Endothelial cell of umbilical vein (primary cell): Measurements from ENCODE around the gene RPS19. TPM values are rescaled to one million over a fixed set of nuclear protein-coding genes. Genes with fewer than 3 reads are reported as not detected.

Experiments used
- BruUV-seq: library from RNA; stranded (reverse); fragments of 400-500 nt; replicated peaks from 2 replicates; lab custom pipeline; 2021; lab: Mats Ljungman, UMichigan
- CTCF ChIA-PET: fragments of 300-600, 350-600 bp; sonication (Branson Sonifier 250); formaldehyde crosslinking; loops from one replicate; lab custom pipeline; 2021; ENCODE audit warnings: antibody characterized with exemption, inconsistent platforms; lab: Charles Lee
- POLR2A ChIA-PET: fragments of 300-600, 350-600 bp; sonication (Branson Sonifier 250); formaldehyde crosslinking; loops from one replicate; lab custom pipeline; 2021; ENCODE audit warnings: antibody characterized with exemption, inconsistent platforms; lab: Charles Lee
- DNase-seq: peaks from one replicate; pipeline ENCODE4 v3.0.0-alpha.2; 2011; ENCODE audit warnings: low read depth, low spot score
- FAIRE-seq: peaks from 2 replicates; lab custom pipeline; 2011; peaks lifted over from hg19 to GRCh38; lab: Jason Lieb, UNC
- H2AFZ ChIP-seq: 2 replicates; pipeline ENCODE4 v1.6.0; 2012; ENCODE audit warnings: low read depth, low read length, control low read depth, inconsistent platforms
- H3K27ac ChIP-seq: 2 replicates; pipeline ENCODE4 v1.5.1; 2011; ENCODE audit warnings: low read depth, mild to moderate bottlenecking, control low read depth, low read length, moderate library complexity; ENCODE audit not compliant: insufficient read depth
- H3K27me3 ChIP-seq, 2 experiments: 2 replicates each; pipeline versions ENCODE4 v1.6.0 to v1.6.1; 2011; ENCODE audit warnings: low read length in 2 of 2, mixed read lengths in 1 of 2; ENCODE audit not compliant: control insufficient read depth in 2 of 2, insufficient read depth in 2 of 2
- H3K36me3 ChIP-seq, 2 experiments: 2 replicates in 1 of 2; 3 replicates in 1 of 2; pipeline ENCODE4 v1.5.1; 2011; ENCODE audit warnings: low read length in 2 of 2, mild to moderate bottlenecking in 1 of 2, moderate library complexity in 1 of 2; ENCODE audit not compliant: control insufficient read depth in 2 of 2, insufficient read depth in 2 of 2; ENCODE audit errors: extremely low read depth in 1 of 2
- H3K4me1 ChIP-seq: 3 replicates; pipeline ENCODE4 v1.5.1; 2011; ENCODE audit warnings: mild to moderate bottlenecking, low read length; ENCODE audit not compliant: control insufficient read depth, insufficient read depth; ENCODE audit errors: extremely low read depth
- H3K4me2 ChIP-seq: 2 replicates; pipeline ENCODE4 v1.6.1; 2011; ENCODE audit warnings: low read length, control low read depth, mixed read lengths; ENCODE audit not compliant: insufficient read depth
- H3K4me3 ChIP-seq, 3 experiments: fragments of 200-600 bp in 1 of 3; sonication (generic), shearing (Covaris generic) in 1 of 3; replicated peaks in 1 of 3; 2 replicates each; pipeline ENCODE4 v1.5.1; 2011 to 2016; ENCODE audit warnings: control low read depth in 3 of 3, low read length in 3 of 3, mild to moderate bottlenecking in 2 of 3, inconsistent platforms in 1 of 3, low read depth in 1 of 3, moderate library complexity in 1 of 3; ENCODE audit not compliant: insufficient read depth in 1 of 3
- H3K79me2 ChIP-seq: 2 replicates; pipeline ENCODE4 v1.6.0; 2012; ENCODE audit warnings: low read length, inconsistent platforms; ENCODE audit not compliant: control insufficient read depth, insufficient read depth
- H3K9ac ChIP-seq: replicated peaks from 2 replicates; pipeline ENCODE3; 2011; ENCODE audit warnings: low read length, control low read depth; ENCODE audit not compliant: insufficient read depth; ENCODE audit errors: extremely low read depth
- H3K9me1 ChIP-seq: replicated peaks from 3 replicates; pipeline ENCODE4 v1.6.0; 2011; ENCODE audit warnings: mild to moderate bottlenecking, low read length; ENCODE audit not compliant: control insufficient read depth, insufficient read depth; ENCODE audit errors: extremely low read depth
- H3K9me3 ChIP-seq: replicated peaks from 2 replicates; pipeline ENCODE4 v1.5.1; 2012; ENCODE audit warnings: low read length, inconsistent platforms; ENCODE audit not compliant: control insufficient read depth, insufficient read depth
- H4K20me1 ChIP-seq: replicated peaks from 2 replicates; pipeline ENCODE3; 2011; ENCODE audit warnings: mild to moderate bottlenecking, low read length; ENCODE audit not compliant: control insufficient read depth, insufficient read depth; ENCODE audit errors: extremely low read depth
- CTCF ChIP-seq, 2 donors: IDR thresholded peaks; 1 replicate in 1 of 2; 2 replicates in 1 of 2; pipeline ENCODE4 v1.5.1; 2011; ENCODE audit warnings: low read length in 2 of 2, mild to moderate bottlenecking in 2 of 2, moderate library complexity in 2 of 2, control low read depth in 1 of 2, inconsistent platforms in 1 of 2, low read depth in 1 of 2; ENCODE audit not compliant: insufficient read depth in 1 of 2; ENCODE audit errors: extremely low read depth in 1 of 2
- EZH2 ChIP-seq: IDR thresholded peaks from 2 replicates; pipeline ENCODE4 v1.6.1; 2012; ENCODE audit warnings: borderline replicate concordance, low read depth, mild to moderate bottlenecking, moderate library complexity, low read length, inconsistent platforms; ENCODE audit not compliant: severe bottlenecking
- FOS ChIP-seq: IDR thresholded peaks from 2 replicates; pipeline ENCODE4 v1.6.1; 2011; ENCODE audit warnings: mild to moderate bottlenecking, low read length, moderate library complexity, borderline replicate concordance; ENCODE audit not compliant: insufficient read depth
- GATA2 ChIP-seq: IDR thresholded peaks from 2 replicates; pipeline ENCODE4 v1.7.0; 2011; ENCODE audit warnings: low read depth, mild to moderate bottlenecking, moderate library complexity, mixed read lengths, low read length; ENCODE audit not compliant: insufficient read length, insufficient read depth
- JUN ChIP-seq: IDR thresholded peaks from 2 replicates; pipeline ENCODE4 v1.6.1; 2011; ENCODE audit warnings: borderline replicate concordance, low read depth; ENCODE audit not compliant: insufficient read length, insufficient read depth
- MAX ChIP-seq: IDR thresholded peaks from 2 replicates; pipeline ENCODE4 v1.6.1; 2011; ENCODE audit not compliant: insufficient read depth, insufficient read length
- MYC ChIP-seq: IDR thresholded peaks from one replicate; pipeline ENCODE4 v1.6.1; 2011; ENCODE audit warnings: mild to moderate bottlenecking, low read depth, low read length
- POLR2A ChIP-seq: IDR thresholded peaks from 2 replicates; pipeline ENCODE4 v1.6.1; 2012; ENCODE audit warnings: low read depth, mild to moderate bottlenecking, control low read depth, low read length
- POLR2AphosphoS5 ChIP-seq: IDR thresholded peaks from 2 replicates; pipeline ENCODE4 v1.6.1; 2012; ENCODE audit warnings: low read depth, mild to moderate bottlenecking, control low read depth, low read length, moderate library complexity; ENCODE audit not compliant: insufficient read depth
- dilution Hi-C: fragments of 300-500 bp; cut with MboI; formaldehyde crosslinking; loops from one replicate; pipeline ENCODE4 v1.15.0; 2019; ENCODE audit warnings: low sequenced_read_pairs; ENCODE audit not compliant: extremely low pct_ligation_motif_present
- intact Hi-C: fragments of 100-400 bp; cut with micrococcal nuclease; formaldehyde crosslinking; loops from one replicate; pipeline ENCODE4 v1.10.0; 2022
- polyA plus RNA-seq, 4 experiments: library from polyadenylated mRNA; depleted of rRNA in 3 of 4; stranded (reverse) in 3 of 4; unstranded in 1 of 4; fragments of >200 nt; gene quantifications; 2 replicates each; pipeline versions ENCODE4 v1.2.1 to v1.2.3, GENCODE V29; 2011 to 2012; ENCODE audit warnings: missing spikeins in 1 of 4
- total RNA-seq: library from RNA; stranded (reverse); gene quantifications from 2 replicates; pipeline ENCODE4 v1.2.3, GENCODE V29; 2021

RPS19 gene
- total and polyA plus RNA-seq, 2 donors (not counting 3 experiments of a cell fraction or from before 2014, with no cell fraction given): 2,234 to 4,353 TPM

GRCh38 chr19:41872384-41872774 is 12.3 kb downstream of the RPS19 start:
- peak; percentile 31 for FAIRE-seq
- no peaks in the 10 kb centered on the region for H4K20me1 ChIP-seq

GRCh38 chr19:41872775-41873647 is 13.0 kb downstream of the RPS19 start:
- peak; percentile 57 for FAIRE-seq
- peaks cover 10% of the 10 kb centered on the region for H3K79me2 ChIP-seq
- DNase-seq: peak; percentile 65
- H3K9ac ChIP-seq: no peak overlapping the region
- H3K9me3 ChIP-seq: no peaks in the 10 kb centered on the region
- no peaks in the 10 kb centered on the region for H3K9me1 ChIP-seq
- H2AFZ ChIP-seq: no peak overlapping the region
- H3K36me3 ChIP-seq: peaks cover 26 to 37% of the 10 kb centered on the region in 2 experiments
- H3K4me2 ChIP-seq: no peak overlapping the region
- no peaks in the 10 kb centered on the region for H4K20me1 ChIP-seq
- dilution Hi-C loops: no loop called here
- H3K27me3 ChIP-seq: no peaks in the 10 kb centered on the region
- CTCF ChIA-PET: interaction anchor here (0.5 to 2.6 kb wide), 21 partner anchors 8 to 162 kb away, joined by 3 to 35 read pairs (median 4); partner anchors contain the start of genes ARHGEF1, ERFL, RABAC1 and RPS19
- no peaks in the 10 kb centered on the region for H3K4me1 ChIP-seq
- no peak overlapping the region for H3K4me3 ChIP-seq
- TF ChIP-seq EZH2 (no peak), POLR2AphosphoS5 (peak; percentile 76), CTCF (IDR thresholded peaks at IDR 0.05; ENCODE audit: extremely low read depth in 1 of 2, insufficient read depth in 1 of 2, low read depth in 1 of 2, low read length in 2 of 2) (peak; percentile 65 to 85), MAX (no peak), JUN (no peak), POLR2A (peak; percentile 34), GATA2 (no peak), MYC (no peak), FOS (no peak)
- no peak overlapping the region for H3K27ac ChIP-seq
- intact Hi-C loops: loop anchor here (1.0 to 2.0 kb wide), 3 partner anchors 62 to 86 kb away; partner anchors contain the start of gene RABAC1
- POLR2A ChIA-PET: interaction anchor here (0.7 to 1.8 kb wide), 5 partner anchors 9 to 64 kb away, joined by 3 to 6 read pairs (median 4); partner anchors contain the start of gene RPS19
- no TSS peak for BruUV-seq

More at GRCh38 chr19:41872384-41872774, 12.3 kb downstream of the RPS19 start:
- TF ChIP-seq POLR2A (peak; percentile 38), MYC (no peak), FOS (no peak)
- CTCF ChIA-PET: interaction anchor here (0.8 to 2.6 kb wide), 6 partner anchors 10 to 80 kb away, joined by 3 to 35 read pairs (median 13); partner anchors contain the start of genes ARHGEF1 and RPS19
- Histone ChIP-seq H3K9me1 (no peaks in the 10 kb centered on the region), H3K9me3 (no peaks in the 10 kb centered on the region), H3K79me2 (peaks cover 16% of the 10 kb centered on the region), H2AFZ (no peak overlapping the region), H3K27ac (no peak overlapping the region), H3K4me1 (no peaks in the 10 kb centered on the region), H3K4me3 (no peak overlapping the region), H3K27me3 (no peaks in the 10 kb centered on the region), H3K9ac (no peak overlapping the region), H3K4me2 (no peak overlapping the region), H3K36me3 (peaks cover 26 to 39% of the 10 kb centered on the region in 2 experiments)
- BruUV-seq: TSS peak; percentile 36
- intact Hi-C loops (loop anchor here (2.0 kb wide), 1 partner anchor 86 kb away; the partner anchor contains the start of gene RABAC1), dilution Hi-C loops (no loop called here)
- no peak for DNase-seq
- POLR2A ChIA-PET: interaction anchor here (0.9 kb wide), 1 partner anchor 12 kb away, joined by 3 read pairs; the partner anchor contains the start of gene RPS19
